Activated CD8-positive, alpha-beta memory T cell treated with anti-CD3 and anti-CD28 coated beads, Interleukin-2, amount 50 U/mL, for 24 hours (primary cell): ENCODE measurements around the gene PC.
"Not testable (repeated sequence)": the region's sequence is repeated elsewhere in the genome, so short reads cannot be mapped to it uniquely, and the experiment has no call there.

Source experiments
- DNase-seq: peaks from one replicate; pipeline ENCODE4 v3.0.0-alpha.2; 2020; ENCODE audit errors: extremely low read depth

The PC gene

GRCh38 chr11:66981976-66982578 lies 23.9 kb upstream of the PC start:
- DNase-seq: no peak

GRCh38 chr11:66979336-66979980 lies 21.3 kb upstream of the PC start:
- no peak for DNase-seq

DNA sequence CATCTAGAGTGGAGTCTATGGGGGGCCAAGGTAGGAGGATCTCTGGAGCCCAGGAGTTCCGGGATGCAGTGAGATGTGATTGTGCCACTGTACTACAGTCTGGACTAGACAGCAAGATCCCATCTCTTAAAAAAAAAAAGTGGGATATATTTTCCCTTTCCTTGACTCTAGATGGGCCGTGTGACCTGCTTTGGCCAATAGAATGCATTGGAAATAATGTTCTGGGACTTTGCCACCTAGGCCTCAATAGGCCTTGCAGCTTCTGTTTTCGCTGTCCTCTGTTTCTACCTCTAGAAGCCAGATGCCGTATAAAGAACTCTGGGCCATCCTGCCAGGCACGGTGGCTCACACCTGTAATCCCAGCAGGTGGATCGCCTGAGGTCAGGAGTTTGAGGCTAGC lies 20.5 kb upstream of the PC start:
- no peak for DNase-seq

DNA sequence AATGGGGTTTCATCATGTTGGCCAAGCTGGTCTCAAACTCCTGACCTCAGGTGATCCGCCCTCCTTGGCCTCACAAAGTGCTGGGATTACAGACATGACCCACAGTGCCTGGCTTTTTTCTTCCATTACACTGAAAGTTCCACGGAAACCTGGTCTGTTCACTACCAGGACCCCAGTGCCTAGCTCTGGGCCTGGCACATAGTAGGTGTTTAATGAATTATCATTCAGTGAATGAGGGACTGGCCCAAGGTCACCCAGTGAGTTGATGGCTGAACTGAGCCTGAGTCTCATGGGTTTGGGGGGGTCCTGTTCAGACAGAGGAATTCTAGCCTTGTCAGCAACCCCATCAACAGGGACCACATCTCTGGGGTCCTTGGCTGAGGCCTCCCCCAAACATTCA lies 20.0 kb upstream of the PC start:
- DNase-seq: no peak

DNA sequence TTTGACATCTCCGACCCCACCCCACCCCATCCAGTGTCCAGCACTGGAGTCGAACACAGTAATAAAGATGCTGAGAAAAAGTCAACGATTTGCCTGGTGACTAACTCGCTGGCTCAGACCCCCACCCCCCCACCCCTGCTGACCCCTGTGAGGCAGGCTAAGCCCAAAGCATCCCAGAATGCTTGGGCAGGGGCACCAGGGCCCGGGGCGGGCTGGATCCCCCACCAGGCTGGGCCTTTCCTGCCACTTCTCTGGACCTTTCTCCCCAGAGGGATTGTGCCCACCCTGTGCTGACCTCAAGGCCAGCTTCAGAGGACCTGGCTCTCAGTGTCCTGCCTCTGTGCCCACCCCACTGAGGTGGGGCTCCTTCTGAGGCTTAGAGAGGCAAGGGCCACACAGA lies 18.7 kb upstream of the PC start:
- no peak for DNase-seq

DNA sequence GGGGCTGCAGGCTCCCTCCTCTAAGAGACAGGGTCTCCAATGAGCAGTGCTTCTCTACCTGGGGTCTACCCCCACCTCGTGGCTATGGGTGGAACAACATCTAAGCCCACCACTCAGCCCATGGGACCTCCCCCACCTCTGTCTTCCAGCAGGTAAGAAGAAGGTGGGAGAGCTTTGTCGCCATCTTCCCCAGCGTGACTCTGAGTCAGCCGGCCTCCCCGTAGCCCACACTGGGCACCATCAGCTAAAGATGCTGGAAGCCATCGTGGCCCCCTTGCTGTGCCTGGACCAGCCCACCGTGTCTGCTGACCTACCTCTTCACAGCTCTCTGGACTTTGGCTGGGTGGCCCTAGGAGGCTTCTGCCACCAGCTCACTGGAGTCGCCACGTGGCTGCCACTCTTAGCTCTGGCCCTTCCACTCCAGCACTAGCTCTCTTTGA lies 17.9 kb upstream of the PC start:
- no peak for DNase-seq

DNA sequence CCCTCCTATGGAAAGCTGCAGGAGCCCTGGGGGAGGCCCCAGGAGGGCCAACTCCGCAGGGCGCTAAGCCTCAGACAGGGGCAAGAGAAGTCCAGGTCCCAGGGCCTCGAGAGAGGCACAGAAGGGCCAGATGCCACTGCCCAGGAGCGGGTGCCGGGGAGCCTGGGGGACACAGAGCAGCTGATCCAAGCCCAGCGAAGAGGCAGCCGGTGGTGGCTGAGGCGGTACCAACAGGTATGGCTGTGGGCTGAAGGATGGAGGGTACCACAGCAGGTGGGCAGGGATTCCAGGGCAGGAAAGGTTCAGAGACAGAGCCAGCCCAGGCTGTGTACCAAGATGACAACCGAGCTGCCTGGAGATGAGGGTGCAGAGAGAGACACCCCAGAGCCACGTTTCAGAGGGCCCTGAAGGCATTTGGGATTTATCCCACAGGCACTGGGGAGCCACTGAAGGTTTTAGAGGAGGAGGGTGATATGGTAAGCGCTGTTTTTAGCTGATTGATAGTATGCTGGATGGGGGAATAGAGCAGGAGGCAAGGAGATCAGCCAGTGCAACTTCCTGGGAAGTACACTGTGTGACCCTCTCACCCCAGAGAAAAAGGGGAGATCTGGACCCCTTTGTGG lies 17.3 kb upstream of the PC start:
- no peak for DNase-seq

- DNase-seq: no peak
Observed at GRCh38 chr11:66974724-66975404, 16.7 kb upstream of the PC start, which contains the start of gene C11orf86. Gene C11orf86 (plus strand): TSS chr11:66975304. CDS start chr11:66975363, 59 bp downstream.

DNA sequence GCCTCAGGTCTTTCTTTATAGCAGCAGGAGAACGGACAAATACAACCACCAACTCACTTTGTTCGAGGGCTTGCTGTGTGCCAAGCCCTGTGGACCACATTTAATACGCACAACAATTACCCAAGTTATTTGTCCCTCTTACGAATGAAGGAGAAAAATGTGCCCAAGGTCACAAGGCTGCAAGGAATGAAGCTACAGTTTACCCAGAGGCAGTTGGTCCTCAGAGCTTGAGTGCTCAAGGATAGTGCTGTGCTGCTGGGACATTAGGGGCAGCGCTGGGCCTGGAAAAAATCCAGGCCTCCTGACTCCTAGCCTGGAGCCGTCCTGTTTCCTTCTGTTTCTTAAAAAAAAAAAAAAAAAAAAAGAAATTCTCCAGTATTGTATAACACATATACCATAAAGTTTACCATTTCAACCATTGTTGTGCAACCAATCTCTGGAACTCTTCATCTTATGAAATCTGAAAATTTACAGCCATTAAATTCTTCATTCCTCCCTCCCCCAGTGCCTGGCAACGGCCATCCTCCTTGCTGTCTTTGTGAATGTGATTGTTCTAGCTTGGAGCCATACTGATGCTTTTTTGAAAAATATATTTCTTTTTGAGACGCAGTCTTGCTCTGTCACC lies 15.9 kb upstream of the PC start:
- DNase-seq: no peak

DNA sequence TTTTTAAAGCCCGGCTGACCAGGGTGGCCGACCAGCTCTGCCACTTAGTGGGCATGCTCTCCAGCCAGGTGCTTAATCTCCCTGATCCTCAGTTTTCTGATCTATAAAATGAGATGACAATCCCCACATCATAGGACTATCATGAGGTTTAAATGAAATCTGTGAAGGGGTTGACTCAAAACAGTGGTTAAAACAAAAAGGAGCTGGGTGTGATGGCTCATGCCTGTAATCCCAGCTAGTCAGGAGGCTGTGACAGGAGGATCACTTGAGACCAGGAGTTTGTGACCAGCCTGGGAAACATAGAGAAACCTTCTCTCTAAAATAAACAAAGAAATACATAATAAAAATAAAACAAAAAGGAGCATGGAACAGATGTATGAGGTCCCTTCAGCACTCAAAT lies 13.3 kb upstream of the PC start:
- DNase-seq: no peak

DNA sequence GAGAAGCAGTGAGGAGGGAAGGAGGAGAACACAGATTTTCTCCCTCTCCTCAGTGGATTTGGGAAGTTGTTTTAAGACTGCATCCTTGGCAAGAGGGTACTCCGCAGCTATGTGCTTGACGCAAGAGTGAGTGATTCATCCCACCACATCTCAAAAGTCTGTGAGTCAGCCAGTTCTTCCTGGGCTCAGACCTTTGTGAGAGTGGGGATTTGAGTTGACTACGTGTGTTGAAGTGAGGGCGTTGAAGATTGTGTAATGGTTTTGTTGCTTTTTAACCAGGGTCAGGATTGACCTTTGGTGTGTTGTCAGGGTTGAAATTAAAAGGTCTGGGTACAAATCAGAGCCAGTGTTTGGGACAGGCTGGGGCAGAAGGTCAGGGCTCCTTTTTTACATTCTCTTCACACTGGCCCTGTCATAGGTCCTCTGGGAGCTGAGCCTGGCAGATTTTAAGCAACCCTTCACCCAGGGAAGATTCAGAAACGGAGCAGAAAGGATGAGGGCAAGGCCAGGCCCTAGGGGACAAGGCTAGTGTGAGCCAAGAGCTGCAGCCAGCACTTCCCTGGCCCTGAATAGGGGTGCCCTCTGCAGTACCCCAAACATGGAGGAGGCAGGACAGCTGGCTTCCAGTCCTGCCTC lies 12.7 kb upstream of the PC start:
- no peak for DNase-seq

DNA sequence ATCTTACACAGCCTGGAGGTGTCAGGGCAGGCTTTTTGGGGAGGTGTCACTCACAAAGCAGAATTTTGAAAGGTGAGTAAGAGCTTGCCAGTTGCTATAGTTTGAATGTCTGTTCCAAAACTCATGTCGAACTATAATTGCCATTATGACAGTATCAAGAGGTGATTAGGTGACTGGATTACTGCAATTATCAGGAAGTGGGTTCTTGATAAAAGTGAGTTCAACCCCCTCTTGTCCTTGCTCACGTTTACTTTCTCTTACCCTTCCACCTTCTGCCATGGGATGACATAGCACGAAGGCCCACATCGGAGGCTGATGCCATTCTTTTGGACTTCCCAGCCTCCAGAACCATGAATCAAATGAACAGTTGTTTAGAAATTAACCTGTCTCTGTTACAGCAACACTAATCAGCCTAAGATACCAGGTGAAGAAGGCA lies 12.2 kb upstream of the PC start:
- no peak for DNase-seq

DNA sequence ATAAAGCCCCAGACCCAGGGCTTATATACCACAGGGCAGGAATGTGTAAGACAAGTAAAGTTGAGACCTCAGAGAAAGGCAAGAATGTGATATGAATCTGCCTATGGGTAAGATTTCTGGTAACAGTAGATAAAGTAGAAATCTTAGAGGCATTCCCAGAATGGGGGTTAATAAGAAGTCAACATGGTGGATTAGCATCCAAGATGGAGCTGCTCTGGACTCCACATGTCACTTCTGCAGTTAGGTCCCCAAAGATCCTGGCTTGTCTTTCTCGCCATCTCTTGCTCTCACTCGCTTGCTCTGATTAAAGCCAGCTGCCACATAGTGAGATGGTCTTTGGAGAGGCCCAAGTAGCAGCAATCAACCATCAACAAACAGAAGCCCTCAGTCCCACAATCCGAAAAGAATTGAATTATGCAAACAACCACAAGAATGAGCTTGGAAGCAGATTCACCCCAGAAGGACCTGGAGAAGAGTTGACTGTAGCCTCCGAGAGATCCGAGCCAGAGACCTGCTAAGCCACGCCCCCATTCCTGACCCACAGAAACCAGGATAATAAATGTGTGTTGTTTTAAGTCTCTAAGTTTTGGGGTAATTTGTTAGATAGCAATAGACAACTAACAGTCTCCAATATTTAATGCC lies 11.5 kb upstream of the PC start:
- no peak for DNase-seq

DNA sequence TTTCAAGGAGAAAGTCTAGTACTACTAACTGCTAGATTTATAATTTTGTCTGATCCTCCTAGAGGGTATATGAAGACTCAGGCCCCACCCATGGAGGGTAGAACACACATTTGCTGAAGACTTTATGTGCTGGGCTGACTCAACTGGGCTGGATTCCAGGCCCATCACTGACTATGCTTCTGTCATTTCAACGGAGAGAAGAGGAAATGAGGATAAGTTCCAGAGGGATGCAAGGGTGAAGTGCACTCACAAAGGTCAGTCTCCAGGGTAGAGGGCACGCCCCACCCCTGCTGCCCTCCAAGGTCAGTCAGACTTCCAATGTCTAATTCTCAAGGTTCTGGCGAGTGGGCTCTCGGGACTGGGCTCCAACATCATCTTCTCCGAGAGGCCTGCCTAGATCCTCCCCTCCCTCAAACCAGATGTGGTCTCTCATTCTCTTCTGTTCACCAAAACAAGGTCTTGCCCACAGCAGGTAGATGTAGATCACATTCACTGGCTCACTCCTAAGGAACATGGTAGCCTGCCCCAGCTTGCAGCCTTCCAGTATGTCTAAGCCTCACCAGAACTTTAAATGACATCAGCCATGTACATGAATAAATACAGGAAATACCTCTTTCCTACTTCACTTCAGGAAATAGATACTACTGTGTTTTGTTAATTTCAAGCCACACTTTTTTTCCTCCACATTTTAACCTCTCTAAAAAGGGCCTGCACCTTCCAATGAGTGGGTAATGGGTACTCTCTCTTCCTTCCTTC lies 9.7 kb upstream of the PC start:
- no peak for DNase-seq

GRCh38 chr11:66966351-66966750 lies 8.2 kb upstream of the PC start:
- no peak for DNase-seq

GRCh38 chr11:66964495-66964894 lies 6.3 kb upstream of the PC start:
- no peak for DNase-seq

DNA sequence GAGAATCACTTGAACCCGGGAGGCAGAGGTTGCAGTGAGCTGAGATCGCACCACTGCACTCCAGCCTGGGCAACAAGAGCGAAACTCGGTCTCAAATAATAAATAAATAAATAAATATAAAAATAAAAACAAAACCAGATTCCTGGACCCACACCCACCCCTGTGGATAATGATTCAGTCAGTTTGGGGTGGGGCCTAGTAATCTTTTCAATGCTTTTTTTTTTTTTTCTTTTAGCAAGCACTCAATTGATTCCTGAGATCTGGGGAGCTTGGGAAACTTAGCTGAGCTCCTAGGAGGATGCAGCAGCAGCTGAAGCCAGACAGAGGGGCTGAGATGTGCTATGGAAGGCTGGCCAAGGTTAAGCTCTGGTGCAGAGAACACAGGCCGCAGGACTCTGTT lies 4.6 kb upstream of the PC start:
- no peak for DNase-seq

DNA sequence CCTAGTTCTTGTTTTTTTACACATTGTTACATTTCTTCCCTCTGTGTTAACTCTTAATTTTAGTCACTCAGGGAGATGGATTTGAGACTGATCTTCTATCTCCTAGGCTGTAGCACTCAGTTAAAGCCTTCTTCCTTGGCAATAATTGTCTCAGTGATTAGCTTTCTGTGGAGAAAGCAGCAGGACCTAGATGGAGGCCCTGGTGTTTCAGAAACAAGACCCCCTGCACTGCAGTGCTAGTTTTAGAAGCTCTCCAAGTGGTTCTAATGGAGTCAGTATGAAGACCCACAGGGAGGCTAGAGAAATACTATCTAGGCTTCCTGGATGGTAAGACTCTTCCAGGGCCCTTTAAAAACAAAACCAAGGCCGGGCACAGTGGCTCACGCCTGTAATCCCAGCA lies 4.1 kb upstream of the PC start:
- DNase-seq: no peak

- DNase-seq: not testable (repeated sequence)
Observed at GRCh38 chr11:66961691-66962213, 3.6 kb upstream of the PC start.

DNA sequence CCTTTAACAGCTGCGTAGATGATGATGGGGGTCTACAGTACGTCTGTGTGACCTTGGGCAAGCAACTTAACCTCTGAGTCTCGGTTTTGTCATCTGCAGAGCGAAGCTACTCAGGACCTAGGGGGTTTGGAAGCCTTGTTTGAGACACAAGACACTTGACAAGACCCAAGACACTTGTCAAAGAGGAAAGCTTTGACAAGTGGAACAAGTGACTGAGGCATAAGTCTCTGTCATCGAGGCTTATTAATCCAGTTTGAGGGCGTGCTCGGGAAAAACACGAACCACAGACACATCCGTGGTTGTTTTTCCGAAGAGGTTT lies 732 bp upstream of the PC start:
- no peak for DNase-seq

- DNase-seq: no peak
Observed at GRCh38 chr11:66957971-66958231, 282 bp downstream of the PC start.
